GM12864 (cell line): ENCODE measurements around the gene TMEM176B.

Experiments
- DNase-seq: peaks from one replicate; pipeline ENCODE4 v3.0.0-alpha.2; 2011; ENCODE audit warnings: low read depth
- H3K4me3 ChIP-seq: 2 replicates; pipeline ENCODE4 v1.5.1; 2011; ENCODE audit warnings: mild to moderate bottlenecking, low read depth, low read length, control low read depth
- CTCF ChIP-seq: IDR thresholded peaks from 2 replicates; pipeline ENCODE4 v1.5.1; 2011; ENCODE audit warnings: low read depth, mild to moderate bottlenecking, moderate library complexity, low read length, control low read depth, inconsistent platforms; ENCODE audit errors: missing control alignments

TMEM176B gene

GRCh38 chr7:150845421-150845861 lies 45.3 kb upstream of the TMEM176B start:
- no peak overlapping the region for H3K4me3 ChIP-seq
- TF ChIP-seq CTCF, result no peak
- no peak for DNase-seq

- DNase-seq, result no peak
- H3K4me3 ChIP-seq, result no peak overlapping the region
- no peak for TF ChIP-seq CTCF
These were observed 42.6 kb upstream of the TMEM176B start for GRCh38 chr7:150842716-150843115.

- H3K4me3 ChIP-seq, result no peak overlapping the region
- no peak for DNase-seq
- TF ChIP-seq CTCF, result no peak
These were observed 41.9 kb upstream of the TMEM176B start for GRCh38 chr7:150842018-150842417.

GRCh38 chr7:150838965-150839650 lies 38.9 kb upstream of the TMEM176B start:
- no peak for TF ChIP-seq CTCF
- no peak for DNase-seq
- H3K4me3 ChIP-seq, result no peak overlapping the region

- no peak for DNase-seq
- TF ChIP-seq CTCF, result no peak
These were observed 35.6 kb upstream of the TMEM176B start for GRCh38 chr7:150835702-150836280.

GRCh38 chr7:150835019-150835418 lies 34.9 kb upstream of the TMEM176B start:
- DNase-seq, result no peak
- no peak overlapping the region for H3K4me3 ChIP-seq
- TF ChIP-seq CTCF, result no peak

More at GRCh38 chr7:150835702-150836280, 35.6 kb upstream of the TMEM176B start:
- H3K4me3 ChIP-seq, result no peak overlapping the region

- TF ChIP-seq CTCF, result no peak
- DNase-seq, result no peak
- no peak overlapping the region for H3K4me3 ChIP-seq
These were observed 31.7 kb upstream of the TMEM176B start for GRCh38 chr7:150831851-150832250.
